Epithelial cell of esophagus (primary cell): ENCODE measurements around the gene CPXM1.

Experiments used
- DNase-seq: peaks from one replicate; pipeline ENCODE4 v3.0.0; 2010; ENCODE audit warnings: low read depth
- H3K4me3 ChIP-seq: 2 replicates; pipeline ENCODE4 v1.5.1; 2011; ENCODE audit warnings: mild to moderate bottlenecking, low read length, control low read depth
- CTCF ChIP-seq: IDR thresholded peaks from 2 replicates; pipeline ENCODE4 v1.5.1; 2011; ENCODE audit warnings: low read depth, mild to moderate bottlenecking, low read length, control low read depth, inconsistent platforms; ENCODE audit not compliant: insufficient read depth; ENCODE audit errors: missing control alignments

Gene CPXM1

GRCh38 chr20:2794866-2795447, 5.5 kb downstream of the CPXM1 start:
- no peak for DNase-seq
- no peak for TF ChIP-seq CTCF
- H3K4me3 ChIP-seq: no peak overlapping the region

DNA sequence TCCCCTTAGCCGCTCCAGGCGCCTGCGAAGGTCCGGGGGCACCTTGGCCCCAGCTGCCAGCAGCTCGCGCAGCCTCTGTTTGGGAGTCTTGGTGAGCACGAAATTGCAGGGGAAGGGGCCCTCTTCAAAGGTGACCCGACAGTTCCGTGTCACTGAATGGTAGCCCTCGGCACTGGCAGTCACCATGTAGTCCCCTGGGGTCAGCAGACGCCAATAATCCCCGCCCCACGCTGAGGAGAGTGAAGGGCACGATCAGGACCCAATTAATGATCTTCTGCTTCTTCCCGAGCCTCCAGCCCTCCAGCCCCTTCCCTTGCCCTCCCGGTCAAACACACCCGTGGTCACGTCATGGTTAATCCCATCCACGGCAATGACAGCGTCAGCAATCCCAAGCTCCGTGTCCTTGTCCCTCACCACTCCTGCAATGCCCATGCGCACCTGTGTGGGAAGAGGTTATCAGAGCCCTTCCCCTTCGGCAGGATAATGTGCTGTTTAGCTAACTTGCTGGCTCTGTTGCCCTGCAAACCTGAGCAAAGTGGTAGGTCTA, 6.2 kb downstream of the CPXM1 start:
- TF ChIP-seq CTCF: no peak
- DNase-seq: no peak
- H3K4me3 ChIP-seq: no peak overlapping the region

- TF ChIP-seq CTCF: no peak
Observed at GRCh38 chr20:2793471-2793870, 7.0 kb downstream of the CPXM1 start.

GRCh38 chr20:2783908-2784566, 16.4 kb downstream of the CPXM1 start:
- no peak for TF ChIP-seq CTCF

More at GRCh38 chr20:2793471-2793870, 7.0 kb downstream of the CPXM1 start:
- H3K4me3 ChIP-seq: no peak overlapping the region
- no peak for DNase-seq

DNA sequence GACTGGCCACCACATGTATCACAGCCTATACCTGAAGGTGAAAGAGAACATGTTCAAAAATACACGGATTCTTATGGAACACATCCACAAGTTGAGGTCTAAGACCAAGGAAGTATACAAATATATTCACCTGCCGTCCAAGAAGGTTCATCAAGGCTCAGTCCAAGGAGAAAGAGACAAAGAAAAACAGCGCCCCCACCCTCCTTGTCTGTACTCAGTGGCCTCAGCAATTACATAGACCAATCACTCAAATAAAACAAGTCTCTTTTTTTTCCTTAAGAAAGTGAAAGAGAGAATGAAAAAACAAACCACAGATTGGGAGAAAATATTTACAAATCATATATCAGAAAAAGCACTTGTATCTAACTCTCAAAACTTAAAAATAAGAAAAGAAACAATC, 19.5 kb downstream of the CPXM1 start:
- TF ChIP-seq CTCF: no peak
- DNase-seq: no peak

More at GRCh38 chr20:2783908-2784566, 16.4 kb downstream of the CPXM1 start:
- no peak overlapping the region for H3K4me3 ChIP-seq
- no peak for DNase-seq

DNA sequence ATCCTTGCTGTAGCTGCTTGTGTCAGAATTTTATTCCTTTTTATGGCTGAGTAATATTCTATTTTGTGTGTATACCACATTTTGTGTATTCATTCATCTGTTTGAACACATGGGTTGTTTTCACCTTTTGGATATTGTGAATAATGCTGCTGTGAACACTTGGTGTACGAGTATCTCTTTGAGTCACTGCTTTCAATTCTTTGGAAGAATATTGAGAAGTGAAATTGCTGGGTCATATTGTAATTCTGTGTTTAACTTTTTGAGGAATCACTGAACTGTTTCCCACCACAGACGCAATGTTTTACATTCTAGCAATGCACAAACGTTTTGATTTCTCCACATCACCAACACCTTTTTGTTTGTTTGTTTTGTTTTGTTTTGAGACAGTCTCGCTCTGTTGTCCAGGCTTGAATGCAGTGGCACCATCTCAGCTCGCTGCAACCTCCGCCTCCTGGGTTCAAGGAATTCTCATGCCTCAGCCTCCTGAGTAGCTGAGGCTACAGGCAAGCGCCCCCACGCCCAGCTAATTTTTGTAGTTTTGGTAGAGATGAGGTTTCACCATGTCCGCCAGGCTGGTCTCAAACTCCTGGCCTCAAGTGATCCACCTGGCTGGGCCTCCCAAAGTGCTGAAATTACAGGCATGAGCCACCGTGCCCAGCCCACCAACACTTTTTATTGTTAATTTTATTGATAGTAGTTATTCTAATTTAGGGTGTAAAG, 21.7 kb downstream of the CPXM1 start:
- DNase-seq: no peak
- H3K4me3 ChIP-seq: no peak overlapping the region
- no peak for TF ChIP-seq CTCF

More for the DNA sequence above, 19.5 kb downstream of the CPXM1 start:
- no peak overlapping the region for H3K4me3 ChIP-seq
